Activated CD8-positive, alpha-beta T cell treated with anti-CD3 and anti-CD28 coated beads for 36 hours (primary cell): Measurements from ENCODE around the gene ADRA2A. TPM values are rescaled to one million over a fixed set of nuclear protein-coding genes. Genes with fewer than 3 reads are reported as not detected.

ENCODE experiments used
- ATAC-seq: fragments of 200-7000 bp; cut with Tn5 transposase; one replicate; pipeline ENCODE4 v1.10.0; 2021; ENCODE audit warnings: mild to moderate bottlenecking, moderate library complexity
- CTCF ChIA-PET: fragments of 350-600 bp; sonication (Branson Sonifier 250); formaldehyde crosslinking; loops from one replicate; lab custom pipeline; 2021; ENCODE audit warnings: antibody characterized with exemption; lab: Charles Lee
- POLR2A ChIA-PET: fragments of 350-600 bp; sonication (Branson Sonifier 250); formaldehyde crosslinking; loops from one replicate; lab custom pipeline; 2021; ENCODE audit warnings: antibody characterized with exemption; lab: Charles Lee
- DNase-seq: peaks from one replicate; pipeline ENCODE4 v3.0.0-alpha.2; 2020
- H3K27ac Mint-ChIP-seq: one replicate; pipeline ENCODE4 v1.8.0; 2021; ENCODE audit warnings: mild to moderate bottlenecking, mixed read lengths
- H3K27me3 Mint-ChIP-seq: one replicate; pipeline ENCODE4 v1.8.0; 2021; ENCODE audit warnings: mixed read lengths
- H3K36me3 Mint-ChIP-seq: one replicate; pipeline ENCODE4 v1.8.0; 2021; ENCODE audit warnings: low read depth, mixed read lengths
- H3K4me1 Mint-ChIP-seq: one replicate; pipeline ENCODE4 v1.8.0; 2021; ENCODE audit warnings: low read depth, mixed read lengths
- H3K4me3 Mint-ChIP-seq: one replicate; pipeline ENCODE4 v1.8.0; 2021; ENCODE audit warnings: mild to moderate bottlenecking, moderate library complexity, mixed read lengths
- H3K9me3 Mint-ChIP-seq: one replicate; pipeline ENCODE4 v1.8.0; 2021; ENCODE audit warnings: mixed read lengths
- CTCF ChIP-seq: fragments of 200-600 bp; IDR thresholded peaks from one replicate; pipeline ENCODE4 v1.8.0; 2022; ENCODE audit warnings: antibody characterized with exemption, mild to moderate bottlenecking
- intact Hi-C: fragments of 100-400 bp; cut with micrococcal nuclease; formaldehyde crosslinking; loops from one replicate; pipeline ENCODE4 v1.10.0; 2022
- total RNA-seq, 2 experiments: library from RNA; stranded (reverse); gene quantifications; one replicate each; pipeline ENCODE4 v1.2.3, GENCODE V29; 2021

ADRA2A gene
- total RNA-seq, 2 experiments from 2014 or later: 0.07 TPM; not detected in 1

- Mint-ChIP-seq H3K4me3 (no peak overlapping the region), H3K27me3 (peaks cover 4% of the 10 kb centered on the region), H3K27ac (no peak overlapping the region), H3K36me3 (no peaks in the 10 kb centered on the region), H3K9me3 (no peaks in the 10 kb centered on the region), H3K4me1 (no peaks in the 10 kb centered on the region)
- CTCF ChIA-PET: interaction anchor here (0.8 kb wide), 1 partner anchor 17 kb away, joined by 3 read pairs; the partner anchor contains the start of gene ADRA2A
- ATAC-seq (peak; percentile 45), DNase-seq (no peak)
- no peak for TF ChIP-seq CTCF
- POLR2A ChIA-PET: no interaction called here
- intact Hi-C loops: no loop called here
Observed at GRCh38 chr10:111093741-111094380, 17.0 kb downstream of the ADRA2A start.

- ATAC-seq: no peak
- Mint-ChIP-seq H3K9me3 (no peaks in the 10 kb centered on the region), H3K4me3 (no peak overlapping the region), H3K27me3 (peaks cover 3% of the 10 kb centered on the region), H3K36me3 (no peaks in the 10 kb centered on the region), H3K27ac (no peak overlapping the region), H3K4me1 (no peaks in the 10 kb centered on the region)
- no peak for DNase-seq
- ChIA-PET POLR2A (no interaction called here), CTCF (interaction anchor here (1.0 to 1.3 kb wide), 2 partner anchors 23 to 499 kb away, joined by 4 read pairs; partner anchors contain the start of gene ADRA2A)
- no peak for TF ChIP-seq CTCF
- intact Hi-C loops: no loop called here
Observed at GRCh38 chr10:111098679-111099437, 22.0 kb downstream of the ADRA2A start.

GRCh38 chr10:111100198-111100597 lies 23.4 kb downstream of the ADRA2A start:
- no peak for ATAC-seq
- TF ChIP-seq CTCF: no peak
- POLR2A ChIA-PET: no interaction called here
- Mint-ChIP-seq H3K36me3 (no peaks in the 10 kb centered on the region), H3K4me3 (no peak overlapping the region), H3K27ac (no peak overlapping the region), H3K27me3 (peaks cover 1% of the 10 kb centered on the region), H3K9me3 (no peaks in the 10 kb centered on the region), H3K4me1 (no peaks in the 10 kb centered on the region)
- intact Hi-C loops: no loop called here
- DNase-seq: no peak
- CTCF ChIA-PET: no interaction called here

- no peak for DNase-seq
- intact Hi-C loops: no loop called here
- Mint-ChIP-seq H3K27me3 (peaks cover 7% of the 10 kb centered on the region), H3K27ac (no peak overlapping the region), H3K36me3 (no peaks in the 10 kb centered on the region), H3K9me3 (no peaks in the 10 kb centered on the region), H3K4me3 (no peak overlapping the region), H3K4me1 (no peaks in the 10 kb centered on the region)
- no peak for ATAC-seq
- ChIA-PET CTCF (no interaction called here), POLR2A (no interaction called here)
- TF ChIP-seq CTCF: no peak
Observed at GRCh38 chr10:111101796-111102195, 25.0 kb downstream of the ADRA2A start.

GRCh38 chr10:111102359-111102837 lies 25.6 kb downstream of the ADRA2A start:
- Mint-ChIP-seq H3K9me3 (no peaks in the 10 kb centered on the region), H3K4me1 (no peaks in the 10 kb centered on the region), H3K4me3 (no peak overlapping the region), H3K36me3 (no peaks in the 10 kb centered on the region), H3K27me3 (peaks cover 7% of the 10 kb centered on the region), H3K27ac (no peak overlapping the region)
- POLR2A ChIA-PET: no interaction called here
- no peak for DNase-seq
- intact Hi-C loops: no loop called here
- TF ChIP-seq CTCF: no peak
- CTCF ChIA-PET: no interaction called here
- ATAC-seq: no peak
